Measurements from ENCODE around the gene ING3. TPM values are rescaled to one million over a fixed set of nuclear protein-coding genes. Genes with fewer than 3 reads are reported as not detected.

The ING3 gene
- total RNA-seq, 1 experiment from 2014 or later, result 12.6 TPM

DNA sequence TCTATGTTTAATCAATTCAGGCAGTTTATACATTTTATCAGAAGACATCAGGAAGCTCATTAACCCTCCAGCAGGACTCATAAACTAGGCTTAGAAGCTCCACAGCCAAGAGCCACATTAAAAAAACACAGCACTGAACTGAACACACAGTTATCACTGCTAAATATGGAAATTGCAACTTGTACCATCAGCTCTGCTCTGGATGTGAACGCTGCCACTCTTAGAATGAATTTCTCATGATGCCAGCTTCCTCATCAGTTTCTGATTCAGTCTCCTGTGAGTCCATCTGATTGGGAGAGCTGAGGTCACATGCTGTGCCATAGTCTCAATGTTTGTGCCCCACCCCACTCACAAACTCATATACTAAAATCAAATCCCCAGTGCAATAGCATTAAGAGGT is 17.1 kb upstream of the ING3 start:
- Mint-ChIP-seq H3K27me3 (ENCODE audit: low read depth) (no peaks in the 10 kb centered on the region), H3K4me1 (no peaks in the 10 kb centered on the region), H3K9me3 (no peaks in the 10 kb centered on the region), H3K27ac (no peak overlapping the region), H3K36me3 (no peaks in the 10 kb centered on the region), H3K4me3 (no peak overlapping the region)
- POLR2A ChIA-PET, result no interaction called here
- CTCF ChIA-PET, result interaction anchor here (1.2 kb wide), 1 partner anchor 141 kb away, joined by 4 read pairs; no protein-coding TSS in a partner anchor
- DNase-seq (ENCODE audit: low spot score) (no peak), ATAC-seq (no peak)
- TF ChIP-seq ZNF416 (CRISPR knock-in tag; IDR thresholded peaks at IDR 0.05), result no peak
- no peak for TF ChIP-seq ETV6 (CRISPR knock-in tag; IDR thresholded peaks at IDR 0.05)
- TF ChIP-seq, protein P1, sequence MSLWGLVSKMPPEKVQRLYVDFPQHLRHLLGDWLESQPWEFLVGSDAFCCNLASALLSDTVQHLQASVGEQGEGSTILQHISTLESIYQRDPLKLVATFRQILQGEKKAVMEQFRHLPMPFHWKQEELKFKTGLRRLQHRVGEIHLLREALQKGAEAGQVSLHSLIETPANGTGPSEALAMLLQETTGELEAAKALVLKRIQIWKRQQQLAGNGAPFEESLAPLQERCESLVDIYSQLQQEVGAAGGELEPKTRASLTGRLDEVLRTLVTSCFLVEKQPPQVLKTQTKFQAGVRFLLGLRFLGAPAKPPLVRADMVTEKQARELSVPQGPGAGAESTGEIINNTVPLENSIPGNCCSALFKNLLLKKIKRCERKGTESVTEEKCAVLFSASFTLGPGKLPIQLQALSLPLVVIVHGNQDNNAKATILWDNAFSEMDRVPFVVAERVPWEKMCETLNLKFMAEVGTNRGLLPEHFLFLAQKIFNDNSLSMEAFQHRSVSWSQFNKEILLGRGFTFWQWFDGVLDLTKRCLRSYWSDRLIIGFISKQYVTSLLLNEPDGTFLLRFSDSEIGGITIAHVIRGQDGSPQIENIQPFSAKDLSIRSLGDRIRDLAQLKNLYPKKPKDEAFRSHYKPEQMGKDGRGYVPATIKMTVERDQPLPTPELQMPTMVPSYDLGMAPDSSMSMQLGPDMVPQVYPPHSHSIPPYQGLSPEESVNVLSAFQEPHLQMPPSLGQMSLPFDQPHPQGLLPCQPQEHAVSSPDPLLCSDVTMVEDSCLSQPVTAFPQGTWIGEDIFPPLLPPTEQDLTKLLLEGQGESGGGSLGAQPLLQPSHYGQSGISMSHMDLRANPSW (CRISPR knock-in tag; conservative IDR thresholded peaks at IDR 0.05; ENCODE audit: low read depth), result no peak
- TF ChIP-seq MYBL2 (CRISPR knock-in tag; IDR thresholded peaks at IDR 0.05), result no peak
- no peak for TF ChIP-seq FOXJ3 (CRISPR knock-in tag; IDR thresholded peaks at IDR 0.05; ENCODE audit: borderline replicate concordance)
- TF ChIP-seq GRHL2 (CRISPR knock-in tag; IDR thresholded peaks at IDR 0.05; ENCODE audit: insufficient replicate concordance, severe bottlenecking), result no peak
- TF ChIP-seq TCF7 (CRISPR knock-in tag; IDR thresholded peaks at IDR 0.05; ENCODE audit: low read depth), result no peak
- TF ChIP-seq, protein P2, sequence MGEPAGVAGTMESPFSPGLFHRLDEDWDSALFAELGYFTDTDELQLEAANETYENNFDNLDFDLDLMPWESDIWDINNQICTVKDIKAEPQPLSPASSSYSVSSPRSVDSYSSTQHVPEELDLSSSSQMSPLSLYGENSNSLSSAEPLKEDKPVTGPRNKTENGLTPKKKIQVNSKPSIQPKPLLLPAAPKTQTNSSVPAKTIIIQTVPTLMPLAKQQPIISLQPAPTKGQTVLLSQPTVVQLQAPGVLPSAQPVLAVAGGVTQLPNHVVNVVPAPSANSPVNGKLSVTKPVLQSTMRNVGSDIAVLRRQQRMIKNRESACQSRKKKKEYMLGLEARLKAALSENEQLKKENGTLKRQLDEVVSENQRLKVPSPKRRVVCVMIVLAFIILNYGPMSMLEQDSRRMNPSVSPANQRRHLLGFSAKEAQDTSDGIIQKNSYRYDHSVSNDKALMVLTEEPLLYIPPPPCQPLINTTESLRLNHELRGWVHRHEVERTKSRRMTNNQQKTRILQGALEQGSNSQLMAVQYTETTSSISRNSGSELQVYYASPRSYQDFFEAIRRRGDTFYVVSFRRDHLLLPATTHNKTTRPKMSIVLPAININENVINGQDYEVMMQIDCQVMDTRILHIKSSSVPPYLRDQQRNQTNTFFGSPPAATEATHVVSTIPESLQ (CRISPR knock-in tag; IDR thresholded peaks at IDR 0.05), result no peak
- TF ChIP-seq, protein P3, sequence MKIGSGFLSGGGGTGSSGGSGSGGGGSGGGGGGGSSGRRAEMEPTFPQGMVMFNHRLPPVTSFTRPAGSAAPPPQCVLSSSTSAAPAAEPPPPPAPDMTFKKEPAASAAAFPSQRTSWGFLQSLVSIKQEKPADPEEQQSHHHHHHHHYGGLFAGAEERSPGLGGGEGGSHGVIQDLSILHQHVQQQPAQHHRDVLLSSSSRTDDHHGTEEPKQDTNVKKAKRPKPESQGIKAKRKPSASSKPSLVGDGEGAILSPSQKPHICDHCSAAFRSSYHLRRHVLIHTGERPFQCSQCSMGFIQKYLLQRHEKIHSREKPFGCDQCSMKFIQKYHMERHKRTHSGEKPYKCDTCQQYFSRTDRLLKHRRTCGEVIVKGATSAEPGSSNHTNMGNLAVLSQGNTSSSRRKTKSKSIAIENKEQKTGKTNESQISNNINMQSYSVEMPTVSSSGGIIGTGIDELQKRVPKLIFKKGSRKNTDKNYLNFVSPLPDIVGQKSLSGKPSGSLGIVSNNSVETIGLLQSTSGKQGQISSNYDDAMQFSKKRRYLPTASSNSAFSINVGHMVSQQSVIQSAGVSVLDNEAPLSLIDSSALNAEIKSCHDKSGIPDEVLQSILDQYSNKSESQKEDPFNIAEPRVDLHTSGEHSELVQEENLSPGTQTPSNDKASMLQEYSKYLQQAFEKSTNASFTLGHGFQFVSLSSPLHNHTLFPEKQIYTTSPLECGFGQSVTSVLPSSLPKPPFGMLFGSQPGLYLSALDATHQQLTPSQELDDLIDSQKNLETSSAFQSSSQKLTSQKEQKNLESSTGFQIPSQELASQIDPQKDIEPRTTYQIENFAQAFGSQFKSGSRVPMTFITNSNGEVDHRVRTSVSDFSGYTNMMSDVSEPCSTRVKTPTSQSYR (CRISPR knock-in tag; IDR thresholded peaks at IDR 0.05), result no peak
- TF ChIP-seq, protein P4, sequence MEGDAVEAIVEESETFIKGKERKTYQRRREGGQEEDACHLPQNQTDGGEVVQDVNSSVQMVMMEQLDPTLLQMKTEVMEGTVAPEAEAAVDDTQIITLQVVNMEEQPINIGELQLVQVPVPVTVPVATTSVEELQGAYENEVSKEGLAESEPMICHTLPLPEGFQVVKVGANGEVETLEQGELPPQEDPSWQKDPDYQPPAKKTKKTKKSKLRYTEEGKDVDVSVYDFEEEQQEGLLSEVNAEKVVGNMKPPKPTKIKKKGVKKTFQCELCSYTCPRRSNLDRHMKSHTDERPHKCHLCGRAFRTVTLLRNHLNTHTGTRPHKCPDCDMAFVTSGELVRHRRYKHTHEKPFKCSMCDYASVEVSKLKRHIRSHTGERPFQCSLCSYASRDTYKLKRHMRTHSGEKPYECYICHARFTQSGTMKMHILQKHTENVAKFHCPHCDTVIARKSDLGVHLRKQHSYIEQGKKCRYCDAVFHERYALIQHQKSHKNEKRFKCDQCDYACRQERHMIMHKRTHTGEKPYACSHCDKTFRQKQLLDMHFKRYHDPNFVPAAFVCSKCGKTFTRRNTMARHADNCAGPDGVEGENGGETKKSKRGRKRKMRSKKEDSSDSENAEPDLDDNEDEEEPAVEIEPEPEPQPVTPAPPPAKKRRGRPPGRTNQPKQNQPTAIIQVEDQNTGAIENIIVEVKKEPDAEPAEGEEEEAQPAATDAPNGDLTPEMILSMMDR (IDR thresholded peaks at IDR 0.05), result no peak
- no peak for TF ChIP-seq ZNF138 (CRISPR knock-in tag; conservative IDR thresholded peaks at IDR 0.05)
- no peak for TF ChIP-seq GABPB1 (CRISPR knock-in tag; IDR thresholded peaks at IDR 0.05)
- no peak for TF ChIP-seq ZNF219 (CRISPR knock-in tag; IDR thresholded peaks at IDR 0.05; ENCODE audit: borderline replicate concordance)

DNA sequence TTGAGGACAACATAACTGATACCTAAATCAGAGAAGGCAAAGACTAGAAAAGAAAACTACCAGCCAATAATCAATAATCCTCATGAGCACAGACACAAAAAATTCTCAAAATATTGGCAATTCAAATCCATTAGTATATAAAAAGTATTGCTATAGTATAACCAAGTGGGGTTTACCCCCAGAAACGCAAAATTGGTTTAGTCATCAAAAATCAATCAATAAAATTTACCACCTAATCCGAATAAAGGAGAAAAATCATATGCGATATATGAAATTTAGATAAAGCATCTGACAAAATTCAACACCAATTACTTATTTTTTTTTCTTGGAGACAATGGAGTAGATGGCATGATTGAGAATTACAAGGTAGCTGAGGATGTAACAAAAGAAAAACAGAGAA is 11.2 kb upstream of the ING3 start:
- no peaks in the 10 kb centered on the region for H3K27me3 Mint-ChIP-seq (ENCODE audit: low read depth)
- DNase-seq (ENCODE audit: low spot score) (no peak), ATAC-seq (no peak)
- no peak overlapping the region for H3K27ac Mint-ChIP-seq
- CTCF ChIA-PET, result no interaction called here
- H3K4me1 Mint-ChIP-seq, result no peaks in the 10 kb centered on the region
- POLR2A ChIA-PET, result no interaction called here
- no peak overlapping the region for H3K4me3 Mint-ChIP-seq
- H3K9me3 Mint-ChIP-seq, result no peaks in the 10 kb centered on the region
- H3K36me3 Mint-ChIP-seq, result no peaks in the 10 kb centered on the region
- TF ChIP-seq MXD4 (CRISPR knock-in tag; IDR thresholded peaks at IDR 0.05; ENCODE audit: borderline replicate concordance) (no peak), ATF1 (CRISPR knock-in tag; IDR thresholded peaks at IDR 0.05) (no peak), IRF2 (CRISPR knock-in tag; IDR thresholded peaks at IDR 0.05; ENCODE audit: borderline replicate concordance, low read depth) (no peak), ZNF416 (CRISPR knock-in tag; IDR thresholded peaks at IDR 0.05) (no peak), ZNF317 (CRISPR knock-in tag; IDR thresholded peaks at IDR 0.05; ENCODE audit: borderline replicate concordance, low read depth) (no peak)
- TF ChIP-seq, protein P5, sequence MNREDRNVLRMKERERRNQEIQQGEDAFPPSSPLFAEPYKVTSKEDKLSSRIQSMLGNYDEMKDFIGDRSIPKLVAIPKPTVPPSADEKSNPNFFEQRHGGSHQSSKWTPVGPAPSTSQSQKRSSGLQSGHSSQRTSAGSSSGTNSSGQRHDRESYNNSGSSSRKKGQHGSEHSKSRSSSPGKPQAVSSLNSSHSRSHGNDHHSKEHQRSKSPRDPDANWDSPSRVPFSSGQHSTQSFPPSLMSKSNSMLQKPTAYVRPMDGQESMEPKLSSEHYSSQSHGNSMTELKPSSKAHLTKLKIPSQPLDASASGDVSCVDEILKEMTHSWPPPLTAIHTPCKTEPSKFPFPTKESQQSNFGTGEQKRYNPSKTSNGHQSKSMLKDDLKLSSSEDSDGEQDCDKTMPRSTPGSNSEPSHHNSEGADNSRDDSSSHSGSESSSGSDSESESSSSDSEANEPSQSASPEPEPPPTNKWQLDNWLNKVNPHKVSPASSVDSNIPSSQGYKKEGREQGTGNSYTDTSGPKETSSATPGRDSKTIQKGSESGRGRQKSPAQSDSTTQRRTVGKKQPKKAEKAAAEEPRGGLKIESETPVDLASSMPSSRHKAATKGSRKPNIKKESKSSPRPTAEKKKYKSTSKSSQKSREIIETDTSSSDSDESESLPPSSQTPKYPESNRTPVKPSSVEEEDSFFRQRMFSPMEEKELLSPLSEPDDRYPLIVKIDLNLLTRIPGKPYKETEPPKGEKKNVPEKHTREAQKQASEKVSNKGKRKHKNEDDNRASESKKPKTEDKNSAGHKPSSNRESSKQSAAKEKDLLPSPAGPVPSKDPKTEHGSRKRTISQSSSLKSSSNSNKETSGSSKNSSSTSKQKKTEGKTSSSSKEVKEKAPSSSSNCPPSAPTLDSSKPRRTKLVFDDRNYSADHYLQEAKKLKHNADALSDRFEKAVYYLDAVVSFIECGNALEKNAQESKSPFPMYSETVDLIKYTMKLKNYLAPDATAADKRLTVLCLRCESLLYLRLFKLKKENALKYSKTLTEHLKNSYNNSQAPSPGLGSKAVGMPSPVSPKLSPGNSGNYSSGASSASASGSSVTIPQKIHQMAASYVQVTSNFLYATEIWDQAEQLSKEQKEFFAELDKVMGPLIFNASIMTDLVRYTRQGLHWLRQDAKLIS (CRISPR knock-in tag; IDR thresholded peaks at IDR 0.05; ENCODE audit: borderline replicate concordance), result no peak
- TF ChIP-seq, protein P6, sequence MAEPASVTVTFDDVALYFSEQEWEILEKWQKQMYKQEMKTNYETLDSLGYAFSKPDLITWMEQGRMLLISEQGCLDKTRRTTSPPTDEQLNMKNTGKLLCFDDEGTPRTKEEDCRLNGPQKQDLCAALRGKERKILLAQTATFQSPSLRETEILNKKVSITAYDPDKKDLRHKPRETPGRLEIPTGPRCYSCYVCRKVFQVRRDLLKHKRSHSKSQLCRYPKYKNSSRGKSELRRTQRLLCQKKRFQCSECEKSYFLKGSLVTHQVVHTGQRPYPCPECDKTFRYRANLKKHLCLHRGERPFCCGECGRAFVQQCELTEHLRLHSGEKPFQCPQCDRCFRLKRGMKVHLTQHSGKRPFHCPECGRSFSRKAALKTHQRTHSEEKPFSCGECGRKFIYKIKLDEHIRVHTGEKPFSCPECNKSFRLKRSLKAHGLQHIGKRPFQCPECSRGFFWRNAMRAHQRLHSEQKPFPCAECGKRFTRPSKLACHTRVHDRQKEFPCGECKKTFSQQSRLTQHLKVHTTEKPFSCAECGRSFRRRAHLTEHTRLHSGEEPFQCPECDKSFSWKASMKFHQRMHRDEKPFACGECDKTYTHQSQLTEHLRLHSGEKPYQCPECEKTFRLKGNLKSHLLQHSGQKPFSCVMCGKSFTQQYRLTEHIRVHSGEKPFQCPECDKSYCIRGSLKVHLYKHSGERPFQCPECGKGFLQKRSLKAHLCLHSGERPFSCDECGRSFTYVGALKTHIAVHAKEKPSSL (CRISPR knock-in tag; conservative IDR thresholded peaks at IDR 0.05), result no peak
